Measurements from ENCODE around the gene CBFB. TPM values are rescaled to one million over a fixed set of nuclear protein-coding genes. Genes with fewer than 3 reads are reported as not detected.

The CBFB gene
- total RNA-seq, 1 experiment from 2014 or later, result 76.3 TPM

GRCh38 chr16:67039260-67040020, 10.5 kb downstream of the CBFB start:
- H3K18ac ChIP-seq (ENCODE audit: insufficient read length, low read depth, low read length), result no peak overlapping the region
- H2AK5ac ChIP-seq (ENCODE audit: insufficient read length, low read length), result no peak overlapping the region
- no peak overlapping the region for H3K4ac ChIP-seq (ENCODE audit: low read depth, low read length)
- H3K79me1 ChIP-seq (ENCODE audit: insufficient read depth, low read depth, low read length, poor library complexity, severe bottlenecking), result no peaks in the 10 kb centered on the region
- no peak overlapping the region for H3K23ac ChIP-seq (ENCODE audit: insufficient read length, low read depth, low read length)
- no peak overlapping the region for H3K27ac ChIP-seq (ENCODE audit: insufficient read length, low read depth, low read length)
- H3K9me3 ChIP-seq (ENCODE audit: control insufficient read depth, low read depth, low read length), result no peaks in the 10 kb centered on the region
- no peaks in the 10 kb centered on the region for H3K27me3 Mint-ChIP-seq (ENCODE audit: low read depth)
- no peak overlapping the region for H3K4me3 Mint-ChIP-seq
- H4K20me1 ChIP-seq (ENCODE audit: control insufficient read depth, insufficient read depth, insufficient read length), result no peaks in the 10 kb centered on the region
- no peak overlapping the region for H2BK20ac ChIP-seq (ENCODE audit: low read depth, low read length, poor library complexity, severe bottlenecking)
- H3T11ph ChIP-seq (ENCODE audit: low read length), result no peak overlapping the region
- no peak overlapping the region for H4K5ac ChIP-seq (ENCODE audit: insufficient read length, low read depth, low read length)
- no peak overlapping the region for H2BK5ac ChIP-seq (ENCODE audit: insufficient read length, low read length)
- H3K56ac ChIP-seq (ENCODE audit: insufficient read length, low read depth, low read length), result no peak overlapping the region
- H3K27ac Mint-ChIP-seq, result no peak overlapping the region
- WGBS (ENCODE audit: extremely low coverage, insufficient read length, low lambda C conversion rate), result no CpG with 5 or more reads among the region's 2 CpGs
- TF ChIP-seq CTCF (conservative IDR thresholded peaks at IDR 0.05), result no peak
- H3K9me3 Mint-ChIP-seq, result no peaks in the 10 kb centered on the region
- H3K4me2 ChIP-seq (ENCODE audit: insufficient read depth, insufficient read length, low read length), result no peak overlapping the region
- no peak overlapping the region for H2AFZ ChIP-seq (ENCODE audit: low read length)
- peaks cover 0 to 41% (median 15%) of the 10 kb centered on the region in 3 experiments; a peak in 4 of 7 replicates for H3K36me3 Mint-ChIP-seq (ENCODE audit: insufficient read depth in 1 of 3, low read depth in 3 of 3)
- no peak overlapping the region for H2BK12ac ChIP-seq (ENCODE audit: insufficient read length, low read depth, low read length)
- no peak for DNase-seq
- peaks cover 12 to 15% of the 10 kb centered on the region in 2 experiments for H3K4me1 Mint-ChIP-seq
- H2BK15ac ChIP-seq (ENCODE audit: low read depth, low read length), result no peak overlapping the region
- no peaks in the 10 kb centered on the region for H3K23me2 ChIP-seq (ENCODE audit: insufficient read length, low read depth, low read length, poor library complexity, severe bottlenecking)
- H3K9ac ChIP-seq (ENCODE audit: extremely low read depth, insufficient read length, low read length), result no peak overlapping the region
- no peaks in the 10 kb centered on the region for H3K27me3 ChIP-seq (ENCODE audit: insufficient read depth, low read length)
- no peak overlapping the region for H4K91ac ChIP-seq (ENCODE audit: insufficient read length, low read depth, low read length)
- no peak overlapping the region for H2BK120ac ChIP-seq (ENCODE audit: low read depth, low read length, poor library complexity, severe bottlenecking)
- no peaks in the 10 kb centered on the region for H3K4me1 ChIP-seq (ENCODE audit: insufficient read depth, low read length)
- peaks cover 1% of the 10 kb centered on the region; the same call in 1 of the 2 replicates for H3K79me2 ChIP-seq (ENCODE audit: insufficient read depth, low read length)
- H3K14ac ChIP-seq (ENCODE audit: insufficient read depth, low read length), result no peak overlapping the region
- no peak overlapping the region for H4K8ac ChIP-seq (replicated peaks; ENCODE audit: insufficient read length, low read depth, low read length)
